ENCODE results near the gene PARK7. TPM values are rescaled to one million over a fixed set of nuclear protein-coding genes. Genes with fewer than 3 reads are reported as not detected.

PARK7 gene
- total and polyA plus RNA-seq, 5 donors from 2014 or later = 150 to 527 (median 462) TPM

GRCh38 chr1:8012955-8013354 lies 51.4 kb downstream of the PARK7 start:
- no peak overlapping the region for H3K4me3 Mint-ChIP-seq
- peaks cover 8% of the 10 kb centered on the region for H3K36me3 Mint-ChIP-seq
- peaks cover 0 to 6% (median under 1%) of the 10 kb centered on the region in 4 donors for H3K4me1 Mint-ChIP-seq
- Histone ChIP-seq H3K4me3 (ENCODE audit: low read depth, low read length) (no peak overlapping the region), H3K27me3 (ENCODE audit: control insufficient read depth, insufficient read depth, low read length) (peaks cover 8% of the 10 kb centered on the region), H3K4me1 (ENCODE audit: control insufficient read depth, insufficient read depth, low read length, poor library complexity, severe bottlenecking) (no peaks in the 10 kb centered on the region), H3K36me3 (ENCODE audit: control insufficient read depth, insufficient read depth, low read length) (no peaks in the 10 kb centered on the region), H3K27ac (ENCODE audit: insufficient read depth, low read length, poor library complexity, severe bottlenecking) (no peak overlapping the region), H3K9me3 (ENCODE audit: control insufficient read depth in 2 of 2, low read length in 2 of 2) (no peaks in the 10 kb centered on the region)
- ATAC-seq (ENCODE audit: low read depth in 2 of 2) = no peak
- no peaks in the 10 kb centered on the region for H3K9me3 Mint-ChIP-seq
- peaks cover 16% of the 10 kb centered on the region for H3K27me3 Mint-ChIP-seq
- DNase-seq = no peak
- no peak overlapping the region for H3K27ac Mint-ChIP-seq

GRCh38 chr1:8013399-8013798 lies 51.9 kb downstream of the PARK7 start:
- no peaks in the 10 kb centered on the region for H3K9me3 Mint-ChIP-seq
- H3K27ac Mint-ChIP-seq = no peak overlapping the region
- DNase-seq (no peak), ATAC-seq (ENCODE audit: low read depth in 2 of 2) (no peak)
- H3K4me3 Mint-ChIP-seq = no peak overlapping the region
- Histone ChIP-seq H3K27ac (ENCODE audit: insufficient read depth, low read length, poor library complexity, severe bottlenecking) (no peak overlapping the region), H3K4me3 (ENCODE audit: low read depth, low read length) (no peak overlapping the region), H3K27me3 (ENCODE audit: control insufficient read depth, insufficient read depth, low read length) (peaks cover 8% of the 10 kb centered on the region), H3K36me3 (ENCODE audit: control insufficient read depth, insufficient read depth, low read length) (no peaks in the 10 kb centered on the region), H3K9me3 (ENCODE audit: control insufficient read depth in 2 of 2, low read length in 2 of 2) (no peaks in the 10 kb centered on the region), H3K4me1 (ENCODE audit: control insufficient read depth, insufficient read depth, low read length, poor library complexity, severe bottlenecking) (no peaks in the 10 kb centered on the region)
- peaks cover 0 to 6% (median 1%) of the 10 kb centered on the region in 4 donors for H3K4me1 Mint-ChIP-seq
- H3K27me3 Mint-ChIP-seq = peaks cover 16% of the 10 kb centered on the region
- H3K36me3 Mint-ChIP-seq = peaks cover 8% of the 10 kb centered on the region

DNA sequence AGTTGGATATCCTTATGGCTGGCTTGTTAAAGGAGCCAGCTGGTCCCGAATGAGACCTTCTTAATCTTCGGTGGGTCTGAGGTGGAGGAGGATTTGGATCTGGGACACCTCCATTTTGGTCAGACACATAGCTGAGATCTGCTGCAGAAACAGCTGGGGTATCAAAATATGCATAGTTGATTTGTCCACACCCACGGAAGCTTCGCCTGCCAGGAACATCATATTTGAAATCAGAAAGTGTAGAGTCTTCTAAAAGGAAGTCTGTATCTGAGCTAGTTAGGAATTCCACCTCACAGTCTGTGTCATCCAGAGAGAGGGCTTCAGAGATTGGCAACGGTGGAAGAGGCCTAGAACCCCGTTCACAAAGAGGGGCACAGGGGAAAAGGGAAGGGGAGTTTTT lies 52.3 kb downstream of the PARK7 start:
- H3K4me3 ChIP-seq (ENCODE audit: low read depth, low read length) = no peak overlapping the region
- peaks cover 19% of the 10 kb centered on the region for H3K27me3 Mint-ChIP-seq
- H3K36me3 Mint-ChIP-seq = peaks cover 8% of the 10 kb centered on the region
- H3K9me3 Mint-ChIP-seq = no peaks in the 10 kb centered on the region
- H3K9me3 ChIP-seq (ENCODE audit: control insufficient read depth in 2 of 2, low read length in 2 of 2) = no peaks in the 10 kb centered on the region
- H3K4me1 ChIP-seq (ENCODE audit: control insufficient read depth, insufficient read depth, low read length, poor library complexity, severe bottlenecking) = no peaks in the 10 kb centered on the region
- H3K27me3 ChIP-seq (ENCODE audit: control insufficient read depth, insufficient read depth, low read length) = peaks cover 8% of the 10 kb centered on the region
- no peak overlapping the region for H3K27ac Mint-ChIP-seq
- no peak overlapping the region for H3K4me3 Mint-ChIP-seq
- ATAC-seq (ENCODE audit: low read depth in 2 of 2) = no peak
- H3K4me1 Mint-ChIP-seq = peaks cover 0 to 6% (median 1%) of the 10 kb centered on the region in 4 donors
- no peaks in the 10 kb centered on the region for H3K36me3 ChIP-seq (ENCODE audit: control insufficient read depth, insufficient read depth, low read length)
- DNase-seq = no peak
- H3K27ac ChIP-seq (ENCODE audit: insufficient read depth, low read length, poor library complexity, severe bottlenecking) = no peak overlapping the region

DNA sequence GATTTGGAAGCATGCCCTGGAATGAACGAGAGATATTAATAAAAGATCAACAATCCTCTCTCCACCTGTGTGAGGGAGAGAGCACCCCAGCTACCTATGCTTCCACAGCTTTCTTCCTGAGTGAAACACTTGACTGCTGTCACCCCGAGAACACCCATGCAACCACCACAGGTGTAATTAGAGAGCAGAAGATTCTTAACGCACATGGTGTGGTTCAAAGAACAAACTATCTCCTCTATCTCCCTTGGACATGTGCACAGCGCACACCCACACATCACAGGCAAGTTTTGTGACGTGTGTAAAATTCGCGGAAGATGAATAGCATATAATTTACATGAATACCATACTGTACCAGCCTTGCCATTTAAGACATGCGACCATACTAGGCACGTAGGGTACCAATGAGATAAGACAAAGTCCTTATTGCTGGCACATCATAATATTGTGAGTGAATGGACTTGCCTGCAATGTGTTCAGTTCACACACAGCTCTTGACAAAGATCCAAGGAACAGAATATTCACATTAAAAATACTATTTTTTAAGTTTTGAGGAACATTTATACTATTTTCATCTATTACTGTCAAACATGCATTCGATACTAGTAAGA lies 53.0 kb downstream of the PARK7 start:
- ATAC-seq (ENCODE audit: low read depth in 2 of 2) = no peak
- no peak overlapping the region for H3K27ac ChIP-seq (ENCODE audit: insufficient read depth, low read length, poor library complexity, severe bottlenecking)
- H3K9me3 Mint-ChIP-seq = no peaks in the 10 kb centered on the region

GRCh38 chr1:8015036-8015808 lies 53.7 kb downstream of the PARK7 start:
- Histone ChIP-seq H3K27me3 (ENCODE audit: control insufficient read depth, insufficient read depth, low read length) (peaks cover 8% of the 10 kb centered on the region), H3K4me1 (ENCODE audit: control insufficient read depth, insufficient read depth, low read length, poor library complexity, severe bottlenecking) (no peaks in the 10 kb centered on the region), H3K27ac (ENCODE audit: insufficient read depth, low read length, poor library complexity, severe bottlenecking) (no peak overlapping the region), H3K9me3 (ENCODE audit: control insufficient read depth in 2 of 2, low read length in 2 of 2) (no peaks in the 10 kb centered on the region), H3K36me3 (ENCODE audit: control insufficient read depth, insufficient read depth, low read length) (no peaks in the 10 kb centered on the region), H3K4me3 (ENCODE audit: low read depth, low read length) (no peak overlapping the region)
- peak; percentile 61 to 66 for ATAC-seq (ENCODE audit: low read depth in 2 of 2)
- Mint-ChIP-seq H3K27ac (no peak overlapping the region), H3K27me3 (peaks cover 30% of the 10 kb centered on the region), H3K4me3 (no peak overlapping the region), H3K36me3 (peaks cover 8% of the 10 kb centered on the region), H3K4me1 (peaks cover 0 to 6% (median 1%) of the 10 kb centered on the region in 4 donors), H3K9me3 (no peaks in the 10 kb centered on the region)
- DNase-seq = peak; percentile 9 to 73 (median 66)

More for the DNA sequence above, 53.0 kb downstream of the PARK7 start:
- Histone ChIP-seq H3K27me3 (ENCODE audit: control insufficient read depth, insufficient read depth, low read length) (peaks cover 8% of the 10 kb centered on the region), H3K4me3 (ENCODE audit: low read depth, low read length) (no peak overlapping the region), H3K4me1 (ENCODE audit: control insufficient read depth, insufficient read depth, low read length, poor library complexity, severe bottlenecking) (no peaks in the 10 kb centered on the region), H3K36me3 (ENCODE audit: control insufficient read depth, insufficient read depth, low read length) (no peaks in the 10 kb centered on the region), H3K9me3 (ENCODE audit: control insufficient read depth in 2 of 2, low read length in 2 of 2) (no peaks in the 10 kb centered on the region)
- Mint-ChIP-seq H3K4me3 (no peak overlapping the region), H3K4me1 (peaks cover 0 to 6% (median 1%) of the 10 kb centered on the region in 4 donors), H3K27ac (no peak overlapping the region), H3K27me3 (peaks cover 26% of the 10 kb centered on the region), H3K36me3 (peaks cover 8% of the 10 kb centered on the region)
- no peak for DNase-seq

DNA sequence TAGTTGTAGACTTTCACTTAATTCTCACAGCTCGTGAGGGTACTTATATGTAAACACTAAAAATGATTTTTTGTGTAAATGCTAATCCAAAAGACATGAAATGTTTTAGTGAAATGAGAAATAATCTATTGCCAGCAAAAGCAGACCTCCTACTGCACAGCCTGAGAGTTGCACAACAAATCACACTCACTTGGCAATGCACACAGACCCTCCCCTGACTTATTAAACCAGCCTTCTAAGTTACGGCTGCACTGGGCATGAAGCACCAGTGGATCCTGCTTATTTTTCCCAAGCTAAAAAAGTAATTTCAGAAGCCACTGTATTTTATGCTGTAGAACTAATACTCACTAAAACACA lies 54.3 kb downstream of the PARK7 start:
- H3K27ac Mint-ChIP-seq = no peak overlapping the region
- DNase-seq (no peak), ATAC-seq (ENCODE audit: low read depth in 2 of 2) (no peak)

DNA sequence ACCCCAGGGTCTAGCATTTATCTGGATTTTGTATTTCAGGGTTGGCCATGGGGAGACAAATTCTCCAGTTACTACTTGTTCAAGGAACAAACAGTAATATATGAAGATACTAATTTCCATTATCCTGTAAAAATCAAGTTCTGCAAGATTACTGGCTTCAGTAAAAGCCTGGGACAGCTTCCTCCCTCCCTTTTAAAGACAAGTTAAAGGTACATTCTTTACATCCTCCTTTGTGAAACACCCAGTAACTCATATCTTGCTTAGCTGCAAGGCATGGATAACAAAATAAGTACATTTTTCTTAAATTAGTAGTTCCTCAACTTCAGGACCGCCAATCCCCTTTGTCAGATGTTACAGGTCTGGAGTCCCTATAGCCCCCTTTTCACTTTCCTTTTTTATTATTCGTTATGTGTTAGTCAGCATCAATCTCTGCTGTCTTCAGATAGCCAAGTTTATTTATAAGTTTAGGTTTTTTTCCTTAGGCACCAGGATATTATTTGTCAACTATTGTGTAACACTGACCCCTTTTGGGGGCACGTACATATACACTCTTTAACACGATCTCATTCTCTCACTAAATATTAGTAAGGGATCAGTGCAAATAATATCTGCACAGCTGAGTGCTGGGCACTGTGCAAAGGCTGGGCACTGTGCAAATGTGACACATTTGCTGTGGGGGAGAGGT lies 54.8 kb downstream of the PARK7 start:
- Mint-ChIP-seq H3K4me1 (peaks cover 0 to 6% (median 1%) of the 10 kb centered on the region in 4 donors), H3K27ac (no peak overlapping the region), H3K4me3 (no peak overlapping the region), H3K9me3 (no peaks in the 10 kb centered on the region), H3K36me3 (peaks cover 8% of the 10 kb centered on the region), H3K27me3 (peaks cover 34% of the 10 kb centered on the region)
- H3K4me1 ChIP-seq (ENCODE audit: control insufficient read depth, insufficient read depth, low read length, poor library complexity, severe bottlenecking) = no peaks in the 10 kb centered on the region
- no peaks in the 10 kb centered on the region for H3K36me3 ChIP-seq (ENCODE audit: control insufficient read depth, insufficient read depth, low read length)
- H3K27me3 ChIP-seq (ENCODE audit: control insufficient read depth, insufficient read depth, low read length) = peaks cover 8% of the 10 kb centered on the region
- DNase-seq (no peak), ATAC-seq (ENCODE audit: low read depth in 2 of 2) (no peak)
- no peak overlapping the region for H3K4me3 ChIP-seq (ENCODE audit: low read depth, low read length)
- no peak overlapping the region for H3K27ac ChIP-seq (ENCODE audit: insufficient read depth, low read length, poor library complexity, severe bottlenecking)
- H3K9me3 ChIP-seq (ENCODE audit: control insufficient read depth in 2 of 2, low read length in 2 of 2) = no peaks in the 10 kb centered on the region

More for the DNA sequence above, 54.3 kb downstream of the PARK7 start:
- Mint-ChIP-seq H3K36me3 (peaks cover 8% of the 10 kb centered on the region), H3K9me3 (no peaks in the 10 kb centered on the region), H3K27me3 (peaks cover 30% of the 10 kb centered on the region), H3K4me1 (peaks cover 0 to 6% (median 1%) of the 10 kb centered on the region in 4 donors), H3K4me3 (no peak overlapping the region)
- no peaks in the 10 kb centered on the region for H3K36me3 ChIP-seq (ENCODE audit: control insufficient read depth, insufficient read depth, low read length)
- no peaks in the 10 kb centered on the region for H3K9me3 ChIP-seq (ENCODE audit: control insufficient read depth in 2 of 2, low read length in 2 of 2)
- H3K27ac ChIP-seq (ENCODE audit: insufficient read depth, low read length, poor library complexity, severe bottlenecking) = no peak overlapping the region
- H3K4me3 ChIP-seq (ENCODE audit: low read depth, low read length) = no peak overlapping the region
- H3K4me1 ChIP-seq (ENCODE audit: control insufficient read depth, insufficient read depth, low read length, poor library complexity, severe bottlenecking) = no peaks in the 10 kb centered on the region
- peaks cover 8% of the 10 kb centered on the region for H3K27me3 ChIP-seq (ENCODE audit: control insufficient read depth, insufficient read depth, low read length)
